Measurements from ENCODE around the gene FREM3.

- TF ChIP-seq POLR2A (IDR thresholded peaks at IDR 0.05; ENCODE audit: low read length): no peak
- TF ChIP-seq, protein P1, sequence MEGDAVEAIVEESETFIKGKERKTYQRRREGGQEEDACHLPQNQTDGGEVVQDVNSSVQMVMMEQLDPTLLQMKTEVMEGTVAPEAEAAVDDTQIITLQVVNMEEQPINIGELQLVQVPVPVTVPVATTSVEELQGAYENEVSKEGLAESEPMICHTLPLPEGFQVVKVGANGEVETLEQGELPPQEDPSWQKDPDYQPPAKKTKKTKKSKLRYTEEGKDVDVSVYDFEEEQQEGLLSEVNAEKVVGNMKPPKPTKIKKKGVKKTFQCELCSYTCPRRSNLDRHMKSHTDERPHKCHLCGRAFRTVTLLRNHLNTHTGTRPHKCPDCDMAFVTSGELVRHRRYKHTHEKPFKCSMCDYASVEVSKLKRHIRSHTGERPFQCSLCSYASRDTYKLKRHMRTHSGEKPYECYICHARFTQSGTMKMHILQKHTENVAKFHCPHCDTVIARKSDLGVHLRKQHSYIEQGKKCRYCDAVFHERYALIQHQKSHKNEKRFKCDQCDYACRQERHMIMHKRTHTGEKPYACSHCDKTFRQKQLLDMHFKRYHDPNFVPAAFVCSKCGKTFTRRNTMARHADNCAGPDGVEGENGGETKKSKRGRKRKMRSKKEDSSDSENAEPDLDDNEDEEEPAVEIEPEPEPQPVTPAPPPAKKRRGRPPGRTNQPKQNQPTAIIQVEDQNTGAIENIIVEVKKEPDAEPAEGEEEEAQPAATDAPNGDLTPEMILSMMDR (IDR thresholded peaks at IDR 0.05): no peak
- TF ChIP-seq POLR2AphosphoS2 (conservative IDR thresholded peaks at IDR 0.05; ENCODE audit: low read length): no peak
- TF ChIP-seq, protein P2, sequence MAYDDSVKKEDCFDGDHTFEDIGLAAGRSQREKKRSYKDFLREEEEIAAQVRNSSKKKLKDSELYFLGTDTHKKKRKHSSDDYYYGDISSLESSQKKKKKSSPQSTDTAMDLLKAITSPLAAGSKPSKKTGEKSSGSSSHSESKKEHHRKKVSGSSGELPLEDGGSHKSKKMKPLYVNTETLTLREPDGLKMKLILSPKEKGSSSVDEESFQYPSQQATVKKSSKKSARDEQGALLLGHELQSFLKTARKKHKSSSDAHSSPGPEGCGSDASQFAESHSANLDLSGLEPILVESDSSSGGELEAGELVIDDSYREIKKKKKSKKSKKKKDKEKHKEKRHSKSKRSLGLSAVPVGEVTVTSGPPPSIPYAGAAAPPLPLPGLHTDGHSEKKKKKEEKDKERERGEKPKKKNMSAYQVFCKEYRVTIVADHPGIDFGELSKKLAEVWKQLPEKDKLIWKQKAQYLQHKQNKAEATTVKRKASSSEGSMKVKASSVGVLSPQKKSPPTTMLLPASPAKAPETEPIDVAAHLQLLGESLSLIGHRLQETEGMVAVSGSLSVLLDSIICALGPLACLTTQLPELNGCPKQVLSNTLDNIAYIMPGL (CRISPR knock-in tag; IDR thresholded peaks at IDR 0.05; ENCODE audit: borderline replicate concordance): no peak
- no peak for TF ChIP-seq EP300 (IDR thresholded peaks at IDR 0.05)
Observed at GRCh38 chr4:143701365-143701764, 890 bp upstream of the FREM3 start.
